GM19463 (cell line): ENCODE data around the gene MORN3.

ENCODE experiments used
- ATAC-seq: cut with Tn5 transposase; IDR thresholded peaks from one replicate; pipeline ENCODE4 v1.9.1; 2021; ENCODE audit warnings: mild to moderate bottlenecking, moderate library complexity; ENCODE audit not compliant: unreplicated experiment

The MORN3 gene

GRCh38 chr12:121610239-121611149, 59.0 kb downstream of the MORN3 start:
- ATAC-seq, result no peak

- no peak for ATAC-seq
Observed at GRCh38 chr12:121608301-121608700, 61.2 kb downstream of the MORN3 start.

- no peak for ATAC-seq
Observed at GRCh38 chr12:121603581-121603980, 65.9 kb downstream of the MORN3 start.

GRCh38 chr12:121602766-121603165, 66.7 kb downstream of the MORN3 start:
- no peak for ATAC-seq

- no peak for ATAC-seq
Observed at GRCh38 chr12:121600702-121601336, 68.6 kb downstream of the MORN3 start.
